ENCODE data around the gene DOCK4. TPM values are rescaled to one million over a fixed set of nuclear protein-coding genes. Genes with fewer than 3 reads are reported as not detected.
"Not testable (repeated sequence)": the region's sequence is repeated elsewhere in the genome, so short reads cannot be mapped to it uniquely, and the experiment has no call there.

DOCK4 gene
- polyA plus RNA-seq, 3 donors = 20.9 to 26.3 (median 24.1) TPM

DNA sequence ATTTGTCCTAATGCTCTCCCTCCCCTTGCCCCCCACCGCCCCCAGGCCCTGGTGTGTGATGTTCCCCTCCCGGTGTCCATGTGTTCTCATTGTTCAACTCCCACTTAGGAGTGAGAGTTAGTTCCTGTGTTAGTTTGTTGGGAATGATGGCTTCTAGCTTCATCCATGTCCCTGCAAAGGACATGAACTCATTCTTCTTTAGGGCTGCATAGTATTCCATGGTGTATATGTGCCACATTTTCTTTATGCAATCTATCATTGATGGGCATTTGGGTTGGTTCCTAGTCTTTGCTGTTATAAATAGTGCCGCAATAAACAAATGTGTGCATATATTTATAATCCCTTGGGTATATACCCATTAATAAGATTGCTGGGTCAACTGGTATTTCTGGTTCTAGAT, 297.5 kb downstream of the DOCK4 start:
- not testable (repeated sequence) for DNase-seq

DNA sequence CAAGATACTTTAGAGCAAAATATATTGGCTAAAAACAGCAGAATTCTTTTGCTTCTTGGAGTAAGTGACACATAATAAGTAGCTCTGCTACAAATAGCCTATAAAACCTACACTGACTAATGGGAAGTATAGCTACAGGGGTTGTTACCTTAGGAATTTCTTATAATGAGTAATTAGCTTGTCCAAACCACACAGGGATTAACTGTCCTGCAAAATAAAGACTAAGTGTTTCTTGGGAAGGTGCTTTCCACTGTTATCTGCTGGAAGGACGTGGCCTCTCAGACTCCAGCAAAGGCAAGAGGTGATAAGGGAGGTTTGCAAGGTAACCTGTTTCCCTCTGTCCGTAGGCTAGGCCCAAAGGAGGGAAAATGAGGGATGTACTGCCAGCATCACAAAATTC, 302.4 kb downstream of the DOCK4 start:
- no peak for DNase-seq

DNA sequence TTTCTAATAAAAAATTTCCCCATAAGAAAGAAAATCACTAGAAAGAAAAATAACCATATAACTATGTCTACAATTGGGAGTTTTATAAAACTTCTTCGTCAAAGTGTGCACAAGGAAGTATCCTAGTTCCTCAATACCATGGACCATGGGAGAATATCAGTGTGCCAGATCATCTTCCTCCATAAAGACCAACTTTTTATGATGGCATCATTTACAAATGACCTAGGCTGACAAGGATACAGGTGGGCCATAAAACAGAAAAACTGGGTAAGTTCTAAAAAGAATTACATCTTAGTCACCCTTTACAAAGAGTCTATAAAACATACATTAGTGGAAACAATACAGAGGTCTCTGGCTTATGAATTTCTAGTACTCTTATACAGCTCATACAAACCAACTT, 303.2 kb downstream of the DOCK4 start:
- DNase-seq = no peak

DNA sequence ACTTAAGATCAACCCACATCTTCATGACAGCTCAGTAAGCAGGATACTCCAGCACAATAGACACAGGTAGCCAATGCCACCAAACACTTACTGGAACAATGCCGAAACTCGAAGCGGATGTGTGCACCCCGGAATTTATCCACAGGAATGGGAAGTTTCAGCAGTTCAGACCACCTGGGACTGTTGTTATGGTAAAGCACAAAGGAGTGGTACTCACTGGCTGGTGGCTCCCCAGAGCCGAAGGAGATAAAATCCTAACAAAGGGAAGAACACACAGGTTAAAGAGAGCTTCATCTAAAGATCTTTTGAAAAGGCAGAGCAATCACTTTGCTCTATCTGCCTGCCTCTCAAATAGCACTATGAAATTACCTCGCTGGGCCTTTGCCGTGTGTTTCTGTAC, 305.9 kb downstream of the DOCK4 start:
- DNase-seq = no peak

DNA sequence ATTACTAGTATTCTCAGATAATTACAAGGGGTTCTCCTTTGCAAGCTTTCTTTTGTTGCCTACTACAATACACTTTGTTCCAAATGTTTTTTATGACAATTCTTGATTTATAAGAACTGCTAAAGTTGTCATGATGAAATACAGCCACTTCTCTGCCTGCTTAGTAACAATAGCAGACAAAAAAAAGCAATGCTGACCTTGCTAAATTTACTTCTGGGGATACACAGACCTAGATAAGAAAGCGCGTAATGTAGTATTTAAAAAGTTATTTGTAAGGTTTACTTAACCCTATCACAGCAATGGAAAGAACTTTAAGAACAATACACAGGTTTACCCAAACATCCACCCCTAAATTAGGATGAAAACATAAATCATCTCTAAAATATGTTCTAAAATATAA, 311.1 kb downstream of the DOCK4 start:
- DNase-seq = no peak

DNA sequence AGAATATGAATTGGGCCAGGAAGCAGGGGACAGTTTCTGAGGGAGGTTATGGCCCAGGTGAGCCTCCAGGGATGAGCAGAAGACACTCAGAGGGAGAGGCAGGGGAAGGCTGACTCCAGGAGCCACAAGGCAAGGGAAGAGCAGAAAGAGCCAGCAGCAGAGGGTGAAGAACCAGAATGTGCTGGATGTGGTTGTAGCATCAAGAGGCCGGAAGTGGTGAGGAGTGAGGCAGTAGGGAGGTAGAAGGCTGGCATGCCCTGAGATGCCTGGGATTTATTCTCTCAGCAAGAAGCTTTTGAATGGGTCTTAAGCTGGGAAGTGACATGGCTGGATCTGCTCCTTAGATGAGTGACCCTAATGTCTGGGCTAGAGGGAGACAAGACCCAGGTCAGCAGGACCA, 311.7 kb downstream of the DOCK4 start:
- DNase-seq = no peak

DNA sequence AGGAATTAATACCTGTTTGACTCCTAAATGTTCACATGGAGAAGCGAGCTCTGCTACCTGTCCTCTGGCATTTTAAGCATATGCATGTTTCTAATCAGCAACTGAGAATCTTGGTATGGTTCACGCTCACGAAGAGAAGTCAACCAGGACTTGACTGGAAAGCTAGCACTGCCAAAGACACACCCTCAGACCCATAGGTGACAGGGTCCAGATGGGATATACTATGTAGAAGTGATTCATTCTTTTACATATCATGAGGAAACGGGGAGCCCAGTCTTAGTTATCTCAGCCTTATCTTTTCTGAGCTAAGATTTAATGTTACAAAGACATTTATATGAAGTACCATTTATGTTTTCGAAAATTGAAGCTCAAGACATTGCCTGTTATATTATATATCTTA, 313.0 kb downstream of the DOCK4 start:
- DNase-seq = no peak

DNA sequence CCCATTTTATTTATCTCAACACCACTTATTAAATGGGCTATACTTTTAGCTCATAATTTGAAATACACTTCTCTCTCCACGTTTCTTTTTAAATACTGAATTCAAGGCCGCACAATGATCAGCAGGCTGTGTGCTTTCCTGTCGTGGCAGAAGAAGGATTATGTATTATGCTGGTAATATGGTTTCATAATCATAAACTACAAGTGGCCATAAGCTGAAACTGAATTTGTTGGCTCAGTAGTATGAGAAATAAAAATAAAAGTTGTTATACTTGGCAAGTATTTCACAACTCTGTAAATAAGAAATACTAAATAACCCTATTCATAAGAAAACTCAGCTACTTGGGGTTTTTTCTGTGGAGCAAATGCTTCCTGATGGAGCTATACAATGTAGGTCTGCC, 313.6 kb downstream of the DOCK4 start:
- DNase-seq = no peak

DNA sequence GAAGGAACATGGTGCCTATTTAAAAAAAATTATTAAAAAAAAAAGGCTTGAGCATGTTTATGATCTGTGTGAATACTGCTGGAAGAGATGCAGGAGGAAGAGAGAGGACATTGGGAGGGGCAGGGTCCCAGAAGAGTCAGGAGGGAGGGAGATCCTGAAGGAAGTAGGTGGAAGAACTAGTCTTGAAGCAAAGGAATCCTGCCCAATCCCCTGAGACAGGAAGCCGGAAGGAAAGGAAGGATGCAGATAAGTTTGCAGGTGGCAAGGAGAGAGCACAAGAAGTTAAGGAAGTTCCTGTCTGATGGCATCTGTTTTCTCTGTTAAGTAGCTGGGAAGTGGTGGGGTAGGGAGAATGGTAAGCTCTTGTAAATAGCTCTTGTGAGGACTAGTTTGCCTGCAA, 318.5 kb downstream of the DOCK4 start:
- no peak for DNase-seq

DNA sequence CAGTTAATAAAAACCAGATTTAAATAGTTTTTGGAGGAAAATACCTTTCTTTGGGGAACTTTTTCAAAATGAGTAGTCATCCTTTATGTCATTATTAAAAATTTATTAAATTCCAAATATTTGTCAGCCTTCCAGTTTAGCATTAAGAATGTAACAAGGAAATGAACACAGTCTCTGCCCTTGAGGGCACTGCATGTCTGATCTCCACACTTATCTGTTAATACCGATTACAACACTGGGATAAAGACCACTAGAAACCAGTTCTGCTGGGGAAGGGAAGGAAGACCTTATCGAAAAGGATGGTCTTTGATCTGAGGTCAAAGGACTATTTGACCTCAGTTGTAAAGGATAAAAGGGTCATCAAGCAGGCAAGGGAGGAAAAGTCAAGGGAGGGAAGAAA, 320.0 kb downstream of the DOCK4 start:
- DNase-seq = no peak

DNA sequence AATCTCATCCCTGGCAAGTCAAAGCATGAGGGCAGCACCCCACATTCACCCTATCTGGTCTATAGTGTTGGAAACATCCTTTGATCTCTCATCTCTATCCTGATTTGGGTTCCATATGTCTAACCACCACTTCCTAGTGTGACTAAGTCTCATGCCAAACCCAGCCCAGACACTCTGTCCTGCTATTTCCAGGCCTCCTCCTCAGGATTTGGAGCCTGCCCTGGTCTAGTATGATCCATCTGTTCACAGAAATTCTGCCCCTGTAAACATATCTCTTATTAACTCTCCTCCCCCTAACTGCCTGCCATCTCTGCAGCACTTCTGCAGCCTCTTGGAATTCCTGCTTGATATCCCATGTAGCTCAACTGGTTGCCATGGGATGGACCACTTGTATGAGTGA, 323.0 kb downstream of the DOCK4 start:
- DNase-seq = no peak

DNA sequence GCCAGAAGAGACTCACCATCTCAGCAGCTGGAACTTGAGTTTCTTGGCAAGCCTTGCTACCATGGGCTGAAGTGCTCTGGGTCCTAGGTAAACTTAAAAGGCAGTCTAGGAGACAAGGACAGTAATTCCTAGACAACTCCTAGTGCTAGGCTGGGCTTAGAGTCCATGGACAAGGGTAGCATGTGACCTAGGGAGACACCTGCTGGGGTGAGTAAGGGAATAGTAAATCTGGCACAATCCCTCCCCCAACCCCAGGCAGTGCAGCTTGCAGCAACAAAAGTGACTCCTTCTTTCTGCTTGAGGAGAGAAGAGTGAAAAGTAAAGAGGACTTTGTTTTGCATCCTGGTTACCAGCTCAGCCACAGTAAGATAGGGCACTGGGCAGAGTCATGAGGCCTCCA, 327.4 kb downstream of the DOCK4 start:
- no peak for DNase-seq

DNA sequence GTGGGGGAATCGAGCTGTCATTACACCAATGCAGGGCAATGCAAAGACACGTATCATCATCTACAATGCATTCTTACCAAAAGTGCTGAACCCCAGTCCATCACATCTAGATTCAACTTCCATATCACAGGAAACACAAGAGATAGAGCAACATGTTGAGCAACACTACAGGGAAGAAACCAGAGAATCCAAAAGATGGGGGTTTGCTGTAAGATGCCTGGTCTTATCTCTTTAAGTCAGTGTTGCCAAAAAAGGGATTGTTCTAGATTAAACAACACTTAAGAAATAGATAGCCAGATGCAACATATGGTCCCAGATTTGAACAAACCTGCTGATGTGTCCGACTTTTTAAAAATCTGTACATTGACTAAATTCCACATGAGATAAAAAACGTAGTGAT, 328.3 kb downstream of the DOCK4 start:
- DNase-seq = no peak

DNA sequence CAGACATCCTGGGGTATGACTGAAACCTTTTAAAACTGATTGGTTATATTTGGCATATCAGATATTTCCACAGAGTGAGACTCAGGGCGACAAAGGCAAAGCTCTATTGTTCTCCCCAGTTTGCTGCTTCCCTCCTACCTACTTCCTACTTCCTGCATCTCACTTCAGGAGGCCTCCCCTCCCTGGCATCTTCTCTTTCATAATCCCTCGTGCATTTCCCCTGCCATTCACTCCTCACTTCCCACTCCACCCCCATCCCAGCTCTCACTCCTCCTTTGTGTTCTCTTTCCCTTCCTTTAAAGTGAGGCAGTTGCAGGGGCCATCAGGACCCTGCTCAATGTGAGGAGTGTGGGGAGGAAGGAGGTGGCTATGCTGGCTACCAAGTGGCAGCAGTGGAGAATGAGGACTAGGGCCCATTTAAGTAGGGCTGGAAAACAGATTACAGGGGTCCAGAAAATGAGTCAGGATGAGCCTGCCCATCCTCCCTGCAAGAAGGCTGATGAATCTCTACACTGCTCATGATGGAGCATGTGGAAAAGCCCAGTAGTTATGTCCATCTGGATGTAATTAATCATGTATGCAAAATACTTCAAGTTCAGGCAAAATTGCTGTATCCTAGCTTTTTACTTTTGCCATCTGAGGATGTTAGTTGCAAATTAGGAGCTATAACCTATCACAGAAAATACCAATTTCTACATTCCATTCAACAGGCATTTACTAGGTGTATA, 332.1 kb downstream of the DOCK4 start:
- no peak for DNase-seq

DNA sequence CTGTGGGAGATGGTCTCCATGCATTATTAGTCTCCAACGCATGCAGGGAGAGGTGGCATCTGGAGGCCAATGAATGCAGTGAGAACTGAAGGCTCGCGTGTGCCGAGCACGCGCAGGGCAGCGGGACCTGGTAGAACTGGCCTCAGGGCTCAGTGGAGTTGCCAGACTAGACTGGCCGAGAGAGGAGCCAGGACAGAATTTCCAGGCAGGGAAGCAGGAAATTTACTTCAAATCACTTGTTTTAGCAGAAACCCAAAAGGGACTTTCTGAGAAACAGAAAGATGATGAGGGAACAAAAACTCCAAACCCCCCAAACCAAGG, 332.9 kb downstream of the DOCK4 start:
- no peak for DNase-seq

DNA sequence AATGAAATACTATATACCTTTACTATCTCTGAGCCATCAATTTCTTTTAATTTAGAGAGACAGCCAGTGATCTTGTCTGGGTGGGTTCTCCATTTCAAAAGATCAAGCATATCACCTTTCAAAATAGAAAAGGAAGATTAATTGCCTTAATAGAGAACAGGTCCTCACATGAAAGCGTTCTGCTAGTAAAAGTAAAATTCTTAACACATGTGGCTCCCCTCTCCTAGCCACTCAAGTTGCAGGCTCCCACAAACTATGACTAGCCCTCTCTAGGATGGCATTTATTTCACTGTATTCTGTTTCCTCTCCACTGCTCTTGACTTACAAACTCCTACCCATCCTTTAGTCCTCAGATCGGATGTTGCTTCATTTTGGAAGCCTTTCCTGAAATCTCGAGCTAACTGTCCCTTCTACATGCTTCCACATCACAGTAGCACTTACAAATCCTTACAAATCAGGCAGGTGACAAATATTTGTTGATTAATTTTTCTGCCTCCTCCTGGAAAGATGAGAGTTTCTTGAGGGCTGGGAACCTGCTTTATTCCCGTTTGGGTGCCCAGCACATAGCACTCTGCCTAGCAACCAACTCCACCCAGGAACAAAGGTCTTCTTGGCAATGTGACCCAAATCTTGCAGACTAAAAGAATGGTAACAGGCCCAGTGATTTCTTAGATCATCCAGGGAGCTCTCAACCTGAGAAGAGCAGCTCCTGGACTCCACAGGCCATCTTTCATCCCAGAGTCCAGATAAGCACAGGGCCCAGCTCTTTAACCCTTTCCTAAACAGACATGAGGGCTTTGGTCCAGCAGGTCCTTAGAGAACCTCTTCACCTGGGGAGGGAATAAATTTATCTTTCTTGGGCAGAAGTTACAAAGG, 333.5 kb downstream of the DOCK4 start:
- peak; percentile 62 for DNase-seq

DNA sequence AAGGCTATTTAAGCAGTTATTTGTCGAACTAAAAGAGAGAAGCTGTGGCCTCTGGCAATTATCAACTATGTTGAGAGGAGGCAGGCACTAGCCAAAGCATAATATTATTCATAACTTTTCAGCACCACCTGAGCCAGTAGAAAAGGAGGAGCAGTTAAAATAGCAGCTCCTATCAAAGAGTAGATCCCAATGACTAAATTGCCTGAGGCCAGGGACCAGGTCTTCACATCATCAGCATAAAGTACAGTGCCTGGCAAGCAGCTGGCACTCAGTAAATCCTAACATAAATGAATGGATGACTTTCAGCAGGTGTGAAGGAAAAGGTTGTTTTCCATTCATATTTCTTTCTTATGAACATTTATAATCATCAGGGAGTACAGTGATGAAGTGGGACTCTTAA, 334.9 kb downstream of the DOCK4 start:
- no peak for DNase-seq

DNA sequence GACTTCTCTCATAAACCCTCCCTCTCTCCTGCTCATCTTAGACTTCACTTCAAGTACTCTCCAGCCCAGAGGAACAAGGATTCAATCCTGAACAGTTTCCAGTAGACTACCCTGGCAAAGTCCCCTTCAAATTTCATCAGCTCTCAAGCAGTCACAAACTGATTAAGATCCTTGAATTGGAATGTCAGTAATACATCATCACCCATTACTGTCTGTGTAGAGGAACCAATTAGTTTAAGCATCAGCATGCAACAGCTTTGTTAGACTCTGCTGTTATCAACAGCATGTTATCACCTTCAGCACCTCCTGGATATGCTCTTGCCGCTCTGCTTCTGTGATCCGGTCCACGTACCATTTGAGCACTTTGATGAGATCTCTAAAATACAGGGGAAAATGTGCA, 336.9 kb downstream of the DOCK4 start:
- DNase-seq = no peak

DNA sequence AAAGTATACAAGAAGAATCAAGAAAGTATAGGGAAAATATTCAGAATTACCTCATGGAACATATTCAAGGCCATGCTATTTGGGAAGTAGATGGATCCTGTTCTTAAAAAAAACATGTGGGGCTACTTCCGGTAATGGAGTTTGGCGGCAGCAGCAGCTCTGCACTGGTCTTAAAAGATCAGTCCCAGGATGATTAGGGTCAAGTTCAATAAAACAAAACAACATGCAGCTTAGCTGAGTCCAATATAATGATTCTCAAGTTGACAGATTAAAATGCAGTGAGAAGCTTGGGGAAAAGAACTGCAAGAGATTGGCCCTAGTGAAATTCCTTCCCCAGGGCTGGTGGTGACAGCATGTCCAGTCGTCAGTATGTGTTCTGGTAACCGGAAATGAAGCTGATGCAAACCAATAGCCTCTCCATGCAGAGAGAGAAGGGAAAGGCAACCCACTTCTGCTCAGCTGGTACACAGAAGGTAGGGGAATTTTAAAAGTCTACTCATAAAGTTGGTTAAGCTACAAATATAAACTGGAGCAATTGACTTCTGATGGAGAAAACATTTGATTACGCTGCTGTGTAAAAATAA, 338.8 kb downstream of the DOCK4 start:
- peak; percentile 29 for DNase-seq

DNA sequence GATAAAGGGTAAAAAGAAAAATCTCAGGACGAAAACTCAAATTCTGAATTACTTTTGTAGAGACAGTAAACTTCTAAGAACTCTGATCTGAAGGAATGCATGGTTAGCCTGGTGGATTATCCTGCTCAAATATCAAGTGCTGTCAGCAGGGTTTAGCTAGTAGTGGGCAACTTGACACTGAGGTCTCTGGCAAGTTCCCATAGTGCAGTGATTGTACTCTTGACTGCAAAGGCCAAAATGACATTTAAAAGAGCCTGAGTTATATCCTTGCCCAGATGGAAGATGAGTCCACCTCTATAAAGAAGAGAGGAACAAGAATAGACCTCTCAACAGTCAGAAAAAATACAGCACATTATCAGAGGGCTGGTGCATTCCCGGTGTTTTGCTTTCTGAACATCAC, 339.4 kb downstream of the DOCK4 start:
- peak; percentile 30 for DNase-seq

DNA sequence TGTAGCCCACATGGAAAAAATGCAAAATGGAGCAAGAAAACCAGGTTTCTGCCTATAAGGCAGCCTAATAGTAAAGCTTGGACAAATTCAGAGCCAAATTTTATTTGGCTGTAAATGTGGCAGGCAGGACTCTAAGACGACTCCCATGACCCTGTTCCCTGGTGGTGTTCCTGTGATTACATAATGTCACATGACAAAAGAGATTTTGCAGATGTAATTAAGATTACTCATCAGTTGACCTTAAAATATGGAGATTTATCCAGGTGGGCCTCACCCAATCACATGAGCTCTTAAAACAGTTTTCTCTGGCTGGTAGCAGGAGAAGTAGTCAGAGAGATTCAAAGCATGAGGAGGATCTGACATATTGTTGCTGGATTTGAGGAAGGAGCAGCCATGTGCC, 340.8 kb downstream of the DOCK4 start:
- no peak for DNase-seq

DNA sequence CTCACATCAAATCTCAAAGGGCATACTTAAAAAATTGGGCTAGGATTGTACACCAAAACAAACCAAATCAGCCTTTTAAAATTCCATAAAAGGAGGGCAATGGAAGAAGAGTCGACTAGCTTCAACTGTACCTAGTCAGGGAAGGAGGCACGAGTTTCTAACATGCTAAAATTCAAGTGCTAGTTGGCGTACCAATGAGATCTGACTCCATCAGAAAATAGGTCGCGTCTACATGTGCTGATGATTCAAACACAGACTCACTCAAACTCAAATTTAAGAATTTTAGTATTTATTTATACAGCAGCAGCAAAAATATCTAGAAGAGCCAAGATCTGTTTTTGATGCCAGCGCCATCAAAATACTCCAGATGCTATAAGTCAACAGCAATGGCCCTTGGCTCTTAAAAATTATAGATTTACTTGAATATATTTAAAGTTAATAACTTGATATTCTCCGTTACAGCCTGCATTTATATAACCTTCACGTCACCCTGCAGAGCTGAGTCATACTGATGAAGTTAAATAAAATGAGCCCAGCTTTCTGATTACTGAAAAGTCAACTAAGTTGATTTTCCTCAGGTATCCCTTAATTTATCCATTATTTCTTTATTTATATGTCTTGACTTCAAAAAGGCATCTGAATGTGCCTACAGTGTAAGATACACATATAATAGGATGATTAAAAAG, 341.8 kb downstream of the DOCK4 start:
- DNase-seq = no peak

DNA sequence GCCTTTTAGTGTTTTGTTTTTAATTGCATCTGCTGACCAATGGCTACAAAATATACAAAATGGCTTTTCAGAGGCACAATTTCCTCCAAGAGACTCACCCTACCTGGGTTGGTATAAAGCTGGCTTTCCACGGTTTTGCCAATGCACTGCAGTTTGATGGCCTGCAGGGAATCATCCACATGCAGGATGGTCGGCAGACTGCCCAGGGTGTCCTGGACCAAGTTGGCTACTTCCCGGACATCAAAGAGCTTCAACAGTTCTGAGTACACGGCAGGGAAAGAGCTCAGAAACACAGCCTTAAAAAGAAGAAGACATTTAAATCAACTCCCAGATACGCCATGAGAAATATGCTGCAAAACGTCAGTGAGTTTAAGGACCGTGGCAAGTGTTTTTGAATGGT, 342.9 kb downstream of the DOCK4 start:
- no peak for DNase-seq

Measured in renal pelvis (tissue), 4 donors.